GM18858 (cell line): ENCODE results near the gene BOLL.
"Not testable (repeated sequence)": the region's sequence is repeated elsewhere in the genome, so short reads cannot be mapped to it uniquely, and the experiment has no call there.

Experiments
- ATAC-seq: cut with Tn5 transposase; IDR thresholded peaks from one replicate; pipeline ENCODE4 v1.9.1; 2021; ENCODE audit not compliant: unreplicated experiment

The BOLL gene

GRCh38 chr2:197784956-197785941 lies at the start of gene BOLL:
Gene BOLL (minus strand): TSS chr2:197785319. CDS start chr2:197781850, 3,469 bp downstream.
- no peak for ATAC-seq

- not testable (repeated sequence) for ATAC-seq
These were observed 49.7 kb upstream of the BOLL start for GRCh38 chr2:197834771-197835170.

- ATAC-seq: no peak
These were observed 43.5 kb upstream of the BOLL start for GRCh38 chr2:197828464-197829135.

GRCh38 chr2:197827618-197828017 lies 42.5 kb upstream of the BOLL start:
- ATAC-seq: no peak

- ATAC-seq: no peak
These were observed 37.2 kb upstream of the BOLL start for GRCh38 chr2:197822333-197822732.

- ATAC-seq: no peak
These were observed 36.6 kb upstream of the BOLL start for GRCh38 chr2:197821550-197822289.

- ATAC-seq: no peak
These were observed 29.4 kb upstream of the BOLL start for GRCh38 chr2:197814526-197814925.

GRCh38 chr2:197813093-197813787 lies 28.1 kb upstream of the BOLL start:
- peak; percentile 62 for ATAC-seq

GRCh38 chr2:197810491-197810890 lies 25.4 kb upstream of the BOLL start:
- ATAC-seq: no peak

GRCh38 chr2:197810016-197810415 lies 24.9 kb upstream of the BOLL start:
- no peak for ATAC-seq

- no peak for ATAC-seq
These were observed 23.9 kb upstream of the BOLL start for GRCh38 chr2:197809064-197809463.

GRCh38 chr2:197805715-197806633 lies 20.9 kb upstream of the BOLL start:
- ATAC-seq: no peak

GRCh38 chr2:197804758-197805714 lies 19.9 kb upstream of the BOLL start:
- no peak for ATAC-seq

GRCh38 chr2:197804049-197804757 lies 19.1 kb upstream of the BOLL start, which contains the start of gene PLCL1:
Gene PLCL1 (plus strand): TSS chr2:197804593.
- ATAC-seq: peak; percentile 99

GRCh38 chr2:197803033-197803444 lies 17.9 kb upstream of the BOLL start:
- ATAC-seq: peak; percentile 27

GRCh38 chr2:197801033-197801432 lies 15.9 kb upstream of the BOLL start:
- no peak for ATAC-seq

- ATAC-seq: no peak
These were observed 15.0 kb upstream of the BOLL start for GRCh38 chr2:197800091-197800490.

- no peak for ATAC-seq
These were observed 13.9 kb upstream of the BOLL start for GRCh38 chr2:197799068-197799467.
